ENCODE data around the gene LSM14A. TPM values are rescaled to one million over a fixed set of nuclear protein-coding genes. Genes with fewer than 3 reads are reported as not detected.

LSM14A gene
- total RNA-seq, 2 experiments from 2014 or later = 182 to 189 TPM

DNA sequence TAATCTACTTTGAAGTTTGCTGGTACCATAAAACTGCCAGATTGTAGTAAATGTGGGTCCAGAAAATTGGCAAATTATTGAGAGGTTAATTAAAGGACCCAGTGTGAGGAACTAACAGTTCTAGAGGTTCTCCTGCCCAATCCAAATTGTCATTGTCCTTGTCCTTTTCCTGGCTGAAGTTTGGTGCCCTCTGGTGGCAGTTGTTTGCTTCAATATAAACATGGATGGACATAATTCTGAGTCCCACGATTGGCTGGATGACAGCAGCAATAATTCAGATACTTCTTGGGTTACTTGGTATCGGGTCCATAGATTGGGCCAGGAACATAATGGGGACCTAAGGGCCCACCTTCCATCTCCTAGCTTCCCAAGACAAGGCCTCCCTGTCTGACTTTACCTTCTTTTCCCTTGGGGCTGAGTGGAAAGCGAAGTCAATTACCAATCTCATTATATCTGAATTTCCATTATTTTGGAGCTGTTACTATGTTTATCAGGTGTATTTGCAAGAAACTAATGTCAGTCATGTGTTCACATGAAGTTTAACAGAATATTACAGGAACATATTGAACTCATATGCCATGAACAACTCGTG is 48.3 kb downstream of the LSM14A start:
- no TSS peak for BruUV-seq (replicated peaks)
- Histone ChIP-seq H4K20me1 (ENCODE audit: insufficient read depth, low read length) (no peaks in the 10 kb centered on the region), H3K36me3 (ENCODE audit: insufficient read depth, low read length) (peaks cover 92% of the 10 kb centered on the region), H3K79me2 (ENCODE audit: insufficient read depth, low read depth, low read length) (peaks cover 8% of the 10 kb centered on the region; the same call in 1 of the 2 replicates), H2AFZ (ENCODE audit: low read length) (no peak overlapping the region), H3K9me2 (ENCODE audit: insufficient read depth, low read length) (no peaks in the 10 kb centered on the region), H3K27ac (ENCODE audit: low read depth, low read length, poor library complexity, severe bottlenecking) (no peak overlapping the region), H3K4me3 (ENCODE audit: low read depth, low read length, poor library complexity, severe bottlenecking) (no peak overlapping the region), H3K9me3 (ENCODE audit: low read length) (no peaks in the 10 kb centered on the region), H3K4me2 (ENCODE audit: low read length) (no peak overlapping the region), H3K4me1 (ENCODE audit: insufficient read depth, low read length, poor library complexity, severe bottlenecking) (no peaks in the 10 kb centered on the region)
- ChIA-PET CTCF (ENCODE audit: unreplicated experiment) (no interaction called here), POLR2A (no interaction called here)
- peak; percentile 73 for DNase-seq (ENCODE audit: low spot score)
- peak; percentile 97 for TF ChIP-seq CTCF (conservative IDR thresholded peaks at IDR 0.05; ENCODE audit: low read length)
- TF ChIP-seq EZH2phosphoT487 (IDR thresholded peaks at IDR 0.05; ENCODE audit: borderline replicate concordance, low read depth, low read length) = no peak
- intact Hi-C loops (cut with micrococcal nuclease; ENCODE audit: unreplicated experiment) = loop anchor here (1.0 to 10.0 kb wide), 2 partner anchors 45 to 96 kb away; no protein-coding TSS in a partner anchor

DNA sequence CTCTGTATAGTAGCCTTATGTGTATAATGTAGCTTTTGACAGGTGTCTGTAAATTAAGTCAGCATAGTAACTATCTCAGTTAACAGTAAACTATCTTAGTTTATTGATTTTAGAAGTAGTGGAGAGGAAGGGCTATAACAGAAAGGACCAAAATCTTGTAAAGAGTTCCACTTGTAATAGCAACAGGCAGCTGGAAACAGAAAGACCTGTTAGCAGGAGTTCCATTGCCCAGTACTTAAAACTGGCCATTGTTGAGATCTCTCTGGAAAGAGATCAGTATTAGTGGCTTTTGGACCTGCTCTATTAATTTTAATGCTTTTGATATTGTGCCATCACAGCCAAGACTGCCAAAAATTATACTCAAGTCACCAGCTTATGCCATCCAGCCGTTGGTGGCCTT is 50.1 kb downstream of the LSM14A start:
- peaks cover 4% of the 10 kb centered on the region; the same call in 1 of the 2 replicates for H3K79me2 ChIP-seq (ENCODE audit: insufficient read depth, low read depth, low read length)
- DNase-seq (ENCODE audit: low spot score) = no peak
- TF ChIP-seq CTCF (conservative IDR thresholded peaks at IDR 0.05; ENCODE audit: low read length) = no peak
- TF ChIP-seq EZH2phosphoT487 (IDR thresholded peaks at IDR 0.05; ENCODE audit: borderline replicate concordance, low read depth, low read length) = no peak
- intact Hi-C loops (cut with micrococcal nuclease; ENCODE audit: unreplicated experiment) = loop anchor here (10.0 kb wide), 1 partner anchor 98 kb away; no protein-coding TSS in a partner anchor
- no peaks in the 10 kb centered on the region for H3K9me3 ChIP-seq (ENCODE audit: low read length)
- no peak overlapping the region for H2AFZ ChIP-seq (ENCODE audit: low read length)
- peaks cover 4% of the 10 kb centered on the region for H3K4me1 ChIP-seq (ENCODE audit: insufficient read depth, low read length, poor library complexity, severe bottlenecking)
- H3K9me2 ChIP-seq (ENCODE audit: insufficient read depth, low read length) = no peaks in the 10 kb centered on the region
- no peak overlapping the region for H3K27ac ChIP-seq (ENCODE audit: low read depth, low read length, poor library complexity, severe bottlenecking)
- H3K36me3 ChIP-seq (ENCODE audit: insufficient read depth, low read length) = peaks cover 98% of the 10 kb centered on the region
- no peaks in the 10 kb centered on the region for H4K20me1 ChIP-seq (ENCODE audit: insufficient read depth, low read length)
- BruUV-seq (replicated peaks) = no TSS peak
- POLR2A ChIA-PET = no interaction called here
- H3K4me2 ChIP-seq (ENCODE audit: low read length) = no peak overlapping the region
- CTCF ChIA-PET (ENCODE audit: unreplicated experiment) = interaction anchor here (0.6 kb wide), 1 partner anchor 64 kb away, joined by 3 read pairs; no protein-coding TSS in a partner anchor
- H3K4me3 ChIP-seq (ENCODE audit: low read depth, low read length, poor library complexity, severe bottlenecking) = no peak overlapping the region

GRCh38 chr19:34224996-34225658 is 52.8 kb downstream of the LSM14A start:
- no peak overlapping the region for H3K4me3 ChIP-seq (ENCODE audit: low read depth, low read length, poor library complexity, severe bottlenecking)
- H3K4me2 ChIP-seq (ENCODE audit: low read length) = no peak overlapping the region
- H3K27ac ChIP-seq (ENCODE audit: low read depth, low read length, poor library complexity, severe bottlenecking) = no peak overlapping the region
- POLR2A ChIA-PET = interaction anchor here (1.0 kb wide), 1 partner anchor 52 kb away, joined by 3 read pairs; no protein-coding TSS in a partner anchor
- intact Hi-C loops (cut with micrococcal nuclease; ENCODE audit: unreplicated experiment) = loop anchor here (10.0 kb wide), 1 partner anchor 100 kb away; no protein-coding TSS in a partner anchor
- peaks cover 4% of the 10 kb centered on the region for H3K4me1 ChIP-seq (ENCODE audit: insufficient read depth, low read length, poor library complexity, severe bottlenecking)
- no TSS peak for BruUV-seq (replicated peaks)
- DNase-seq (ENCODE audit: low spot score) = no peak
- H3K79me2 ChIP-seq (ENCODE audit: insufficient read depth, low read depth, low read length) = peaks cover 4% of the 10 kb centered on the region; the same call in 1 of the 2 replicates
- CTCF ChIA-PET (ENCODE audit: unreplicated experiment) = no interaction called here
- TF ChIP-seq EZH2phosphoT487 (IDR thresholded peaks at IDR 0.05; ENCODE audit: borderline replicate concordance, low read depth, low read length) (no peak), CTCF (conservative IDR thresholded peaks at IDR 0.05; ENCODE audit: low read length) (no peak)
- H3K36me3 ChIP-seq (ENCODE audit: insufficient read depth, low read length) = peaks cover 100% of the 10 kb centered on the region
- H4K20me1 ChIP-seq (ENCODE audit: insufficient read depth, low read length) = no peaks in the 10 kb centered on the region
- no peaks in the 10 kb centered on the region for H3K9me2 ChIP-seq (ENCODE audit: insufficient read depth, low read length)
- no peak overlapping the region for H2AFZ ChIP-seq (ENCODE audit: low read length)
- H3K9me3 ChIP-seq (ENCODE audit: low read length) = no peaks in the 10 kb centered on the region

Measured in OCI-LY7 (cell line).